HCEC 1CT (cell line): Measurements from ENCODE around the gene NPIPA5.
"Not testable (repeated sequence)": the region's sequence is repeated elsewhere in the genome, so short reads cannot be mapped to it uniquely, and the experiment has no call there.

Source experiments
- DNase-seq: peaks from one replicate; pipeline ENCODE4 v3.0.0-alpha.2; 2017

Gene NPIPA5

GRCh38 chr16:15388060-15388459, 10.0 kb upstream of the NPIPA5 start:
- DNase-seq = not testable (repeated sequence)

GRCh38 chr16:15382810-15383209, 4.7 kb upstream of the NPIPA5 start:
- DNase-seq = peak; percentile 0

DNA sequence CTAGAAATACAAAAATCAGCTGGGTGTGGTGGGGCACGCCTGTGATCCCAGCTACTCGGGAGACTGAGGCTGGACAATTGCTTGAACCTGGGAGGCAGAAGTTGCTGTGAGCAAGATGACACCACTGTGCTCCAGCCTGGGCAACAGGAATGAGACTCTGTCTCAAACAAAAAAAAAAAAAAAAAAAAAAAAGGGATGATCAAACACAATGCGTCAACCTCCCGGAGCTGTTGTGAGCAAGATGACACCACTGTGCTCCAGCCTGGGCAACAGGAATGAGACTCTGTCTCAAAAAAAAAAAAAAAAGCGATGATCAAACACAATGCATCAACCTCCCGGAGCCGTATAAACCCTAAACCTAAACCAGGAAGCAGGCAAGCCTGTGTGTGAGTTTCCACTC, 20.6 kb downstream of the NPIPA5 start:
- DNase-seq = not testable (repeated sequence)

DNA sequence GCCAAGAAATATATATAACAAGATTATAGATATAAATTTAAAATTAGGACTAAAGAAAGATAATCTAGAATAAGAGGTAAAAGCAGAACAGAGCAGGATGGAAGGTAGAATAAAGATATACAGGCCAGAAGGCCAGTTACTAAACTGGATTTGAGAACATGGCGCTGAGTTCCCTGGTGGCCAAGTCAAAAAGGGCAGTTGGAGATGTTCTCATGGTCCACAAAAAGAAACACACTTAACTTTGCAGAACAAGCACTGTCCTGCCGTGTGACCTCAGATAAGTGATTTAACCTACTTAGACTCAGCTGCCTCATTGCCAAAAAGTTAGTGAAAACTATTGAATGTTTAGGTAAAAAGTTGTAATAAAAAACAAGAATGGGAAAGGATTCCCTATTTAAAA, 23.2 kb downstream of the NPIPA5 start:
- DNase-seq = not testable (repeated sequence)

DNA sequence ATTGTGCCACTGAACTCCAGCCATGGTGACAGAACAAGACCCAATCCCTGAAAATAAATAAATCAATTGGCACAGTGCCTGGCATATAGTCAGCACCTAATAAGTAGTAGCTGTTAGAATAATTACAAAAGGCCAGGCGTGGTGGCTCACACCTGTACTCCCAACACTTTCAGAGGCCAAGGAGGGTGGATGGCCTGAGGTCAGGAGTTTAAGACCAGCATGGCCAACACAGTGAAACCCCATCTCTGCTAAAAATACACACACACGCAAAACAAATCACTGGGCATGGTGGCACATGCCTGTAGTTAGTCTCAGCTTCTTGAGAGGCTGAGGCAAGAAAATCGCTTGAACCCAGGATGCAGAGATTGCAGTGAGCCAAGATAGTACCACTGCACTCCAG, 25.2 kb downstream of the NPIPA5 start:
- not testable (repeated sequence) for DNase-seq

DNA sequence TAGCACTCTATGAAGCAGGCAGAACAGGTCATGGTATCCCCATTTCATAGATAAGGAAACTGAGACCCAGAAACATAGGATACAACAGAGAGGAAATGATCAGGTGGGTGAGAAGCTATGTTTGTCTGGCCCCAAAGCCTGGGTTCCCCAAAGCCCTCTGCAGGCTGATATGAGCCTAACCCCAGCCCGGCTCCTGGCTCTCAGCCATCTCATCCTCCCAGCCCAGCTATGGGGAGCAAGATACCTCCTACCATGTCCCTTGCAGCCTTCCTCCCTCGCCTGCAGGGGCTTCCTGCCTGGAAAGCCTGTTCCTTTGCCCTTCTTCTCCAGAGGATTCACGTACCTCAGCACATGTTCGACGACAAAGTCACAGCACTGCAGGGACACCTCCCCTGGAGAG, 26.3 kb downstream of the NPIPA5 start:
- DNase-seq = not testable (repeated sequence)

- DNase-seq = not testable (repeated sequence)
These were observed 26.8 kb downstream of the NPIPA5 start for GRCh38 chr16:15351251-15351650.

- DNase-seq = not testable (repeated sequence)
These were observed 29.4 kb downstream of the NPIPA5 start for GRCh38 chr16:15348721-15349120.

- not testable (repeated sequence) for DNase-seq
These were observed 35.8 kb downstream of the NPIPA5 start for GRCh38 chr16:15342337-15342736.

DNA sequence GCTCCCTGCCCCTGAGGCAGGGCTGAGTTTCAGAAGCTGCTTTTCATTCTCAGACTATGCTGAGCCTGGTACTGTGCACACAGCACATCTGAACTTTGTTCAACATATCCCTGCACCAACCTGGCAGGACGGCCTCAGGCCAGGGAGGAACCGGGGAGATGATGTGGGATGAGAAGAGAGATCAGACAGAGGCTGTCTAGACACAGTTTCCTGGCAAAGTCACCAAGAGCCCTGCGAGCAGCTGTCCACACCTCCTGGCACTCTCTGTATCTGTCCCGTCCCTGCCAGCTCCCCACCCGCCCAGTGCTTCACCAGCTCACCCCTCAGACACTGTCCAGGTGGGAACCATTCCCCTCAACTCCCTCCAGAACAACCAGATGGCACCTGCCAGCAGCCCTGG, 39.1 kb downstream of the NPIPA5 start:
- DNase-seq = not testable (repeated sequence)

GRCh38 chr16:15337974-15338605, 40.0 kb downstream of the NPIPA5 start:
- DNase-seq = not testable (repeated sequence)

GRCh38 chr16:15335609-15336008, 42.5 kb downstream of the NPIPA5 start:
- DNase-seq = not testable (repeated sequence)

- DNase-seq = not testable (repeated sequence)
These were observed 44.1 kb downstream of the NPIPA5 start for GRCh38 chr16:15333969-15334368.

DNA sequence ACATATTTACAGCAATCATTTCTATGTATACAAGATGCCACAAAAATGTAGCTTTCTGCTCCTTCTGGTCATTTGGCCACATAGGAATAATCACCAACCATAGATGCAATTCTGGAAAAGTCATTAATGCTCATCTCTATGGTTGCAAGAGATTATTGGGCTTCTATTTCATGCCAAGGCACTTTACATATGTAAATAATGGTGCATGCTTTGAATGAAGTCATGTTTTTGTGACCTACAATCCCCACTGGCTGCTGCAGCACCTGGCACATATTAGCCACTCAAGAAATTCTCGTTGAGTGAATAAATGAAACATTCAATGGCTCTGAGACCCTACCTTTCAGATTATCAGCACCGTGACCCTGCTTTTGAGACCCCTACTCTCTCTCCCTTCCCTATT, 47.1 kb downstream of the NPIPA5 start:
- DNase-seq = not testable (repeated sequence)

- not testable (repeated sequence) for DNase-seq
These were observed 53.1 kb downstream of the NPIPA5 start for GRCh38 chr16:15324954-15325353.

- not testable (repeated sequence) for DNase-seq
These were observed 54.7 kb downstream of the NPIPA5 start for GRCh38 chr16:15323373-15323772.

GRCh38 chr16:15321221-15321620, 56.9 kb downstream of the NPIPA5 start:
- not testable (repeated sequence) for DNase-seq

DNA sequence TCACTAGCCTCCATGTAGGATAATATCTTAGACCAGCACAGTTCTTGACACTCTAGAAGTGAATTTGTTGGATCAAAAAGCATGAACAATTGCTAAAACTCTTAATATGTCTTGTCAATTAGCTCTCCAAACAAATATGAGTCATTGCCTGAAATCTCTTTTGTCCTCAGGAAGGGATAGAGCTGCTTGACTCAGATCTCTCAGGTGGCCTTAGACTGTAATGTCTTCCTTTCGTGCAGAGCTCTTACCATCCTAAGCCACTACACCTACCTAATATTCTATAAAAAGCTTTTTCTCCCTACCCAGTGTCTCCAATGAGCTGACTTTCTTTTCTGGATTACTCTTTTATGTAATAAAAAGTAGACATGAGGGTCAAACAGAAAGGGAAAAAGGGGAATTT, 63.5 kb downstream of the NPIPA5 start:
- DNase-seq = not testable (repeated sequence)
